Right atrium auricular region (tissue), 2 donors: ENCODE measurements around the gene UBE3A. TPM values are rescaled to one million over a fixed set of nuclear protein-coding genes. Genes with fewer than 3 reads are reported as not detected.

Experiments used
- DNase-seq: peaks from one replicate; pipeline ENCODE4 v3.0.0-alpha.2; 2019; ENCODE audit warnings: low spot score
- H3K27ac ChIP-seq, 2 donors: fragments of 200-600 bp; sonication (generic); 1 replicate in 1 of 2; 2 replicates in 1 of 2; pipeline ENCODE4 v1.5.1; 2016 to 2019
- H3K27me3 ChIP-seq, 2 donors: fragments of 200-600 bp; sonication (generic); one replicate each; pipeline versions ENCODE4 v1.5.1 to v1.6.0; 2017 to 2019
- H3K36me3 ChIP-seq: fragments of 200-600 bp; sonication (generic); one replicate; pipeline ENCODE4 v1.5.1; 2016
- H3K4me1 ChIP-seq, 2 donors: fragments of 200-600 bp; sonication (generic); one replicate each; pipeline versions ENCODE4 v1.5.1 to v1.6.0; 2017 to 2019
- H3K4me3 ChIP-seq, 2 donors: fragments of 200-600 bp; sonication (generic); 1 replicate in 1 of 2; 2 replicates in 1 of 2; pipeline ENCODE4 v1.5.1; 2017 to 2019; ENCODE audit warnings: mild to moderate bottlenecking in 1 of 2, moderate library complexity in 1 of 2
- H3K9me3 ChIP-seq, 2 donors: fragments of 200-600 bp; sonication (generic); one replicate each; pipeline ENCODE4 v1.5.1; 2019
- CTCF ChIP-seq, 2 donors: fragments of 200-600 bp; sonication (generic); IDR thresholded peaks; one replicate each; pipeline ENCODE4 v1.5.1; 2019; ENCODE audit warnings: antibody characterized with exemption in 2 of 2
- total RNA-seq, 2 donors: library from RNA; depleted of rRNA; stranded (reverse); fragments of >200 nt; gene quantifications; one replicate each; pipeline ENCODE4 v1.1.0, GENCODE V29; 2016

UBE3A gene
- total RNA-seq = 10 to 100 TPM; 63.3 to 65.3 TPM

- peak within 1 kb of the TSS; percentile 94 to 96 for H3K4me3 ChIP-seq
- H3K27ac ChIP-seq = peak within 1 kb of the TSS; percentile 97 to 99
- no peaks in the 10 kb centered on the region for H3K27me3 ChIP-seq
- peak; percentile 85 for DNase-seq
- H3K9me3 ChIP-seq = no peaks in the 10 kb centered on the region
- no peaks in the 10 kb centered on the region for H3K36me3 ChIP-seq
- peaks cover 0 to 34% of the 10 kb centered on the region in 2 donors for H3K4me1 ChIP-seq
- peak in 1 of 2 donors; percentile 58 for TF ChIP-seq CTCF (IDR thresholded peaks at IDR 0.05)
Observed at GRCh38 chr15:25438601-25439368, at the start of gene UBE3A. Gene UBE3A (minus strand): TSS chr15:25439024. CDS start chr15:25409107, 29,917 bp downstream.

GRCh38 chr15:25487226-25487884 lies 48.5 kb upstream of the UBE3A start:
- no peak overlapping the region for H3K4me3 ChIP-seq
- no peak for DNase-seq

GRCh38 chr15:25486051-25486450 lies 47.2 kb upstream of the UBE3A start:
- peaks cover 0 to 22% of the 10 kb centered on the region in 2 donors for H3K9me3 ChIP-seq
- H3K27me3 ChIP-seq = no peaks in the 10 kb centered on the region
- DNase-seq = no peak
- no peak for TF ChIP-seq CTCF (IDR thresholded peaks at IDR 0.05)
- no peak overlapping the region for H3K4me3 ChIP-seq
- no peaks in the 10 kb centered on the region for H3K36me3 ChIP-seq
- H3K4me1 ChIP-seq = no peaks in the 10 kb centered on the region
- no peak overlapping the region for H3K27ac ChIP-seq

More at GRCh38 chr15:25487226-25487884, 48.5 kb upstream of the UBE3A start:
- no peaks in the 10 kb centered on the region for H3K27me3 ChIP-seq
- peaks cover 0 to 29% of the 10 kb centered on the region in 2 donors for H3K9me3 ChIP-seq
- no peaks in the 10 kb centered on the region for H3K4me1 ChIP-seq
- no peak for TF ChIP-seq CTCF (IDR thresholded peaks at IDR 0.05)
- H3K27ac ChIP-seq = no peak overlapping the region
- no peaks in the 10 kb centered on the region for H3K36me3 ChIP-seq

- Histone ChIP-seq H3K27me3 (no peaks in the 10 kb centered on the region), H3K27ac (no peak overlapping the region), H3K4me3 (no peak overlapping the region), H3K36me3 (no peaks in the 10 kb centered on the region), H3K9me3 (no peaks in the 10 kb centered on the region), H3K4me1 (no peaks in the 10 kb centered on the region)
- no peak for TF ChIP-seq CTCF (IDR thresholded peaks at IDR 0.05)
- no peak for DNase-seq
Observed at GRCh38 chr15:25481208-25481859, 42.5 kb upstream of the UBE3A start.

- no peak for TF ChIP-seq CTCF (IDR thresholded peaks at IDR 0.05)
- H3K4me3 ChIP-seq = no peak overlapping the region
- no peak for DNase-seq
Observed at GRCh38 chr15:25478313-25478712, 39.5 kb upstream of the UBE3A start.

More at GRCh38 chr15:25478313-25478712, 39.5 kb upstream of the UBE3A start:
- H3K27me3 ChIP-seq = no peaks in the 10 kb centered on the region
- no peaks in the 10 kb centered on the region for H3K9me3 ChIP-seq
- H3K4me1 ChIP-seq = no peaks in the 10 kb centered on the region
- no peak overlapping the region for H3K27ac ChIP-seq
- H3K36me3 ChIP-seq = no peaks in the 10 kb centered on the region
